ENCODE data around the gene FGF19.
A peak's percentile ranks its signal among the peaks of the same experiment; 100 is the strongest.

FGF19 gene

GRCh38 chr11:69680688-69681087 lies 23.1 kb downstream of the FGF19 start:
- Mint-ChIP-seq H3K27me3 (peaks cover 1% of the 10 kb centered on the region), H3K4me1 (peaks cover 3% of the 10 kb centered on the region), H3K4me3 (no peak overlapping the region), H3K27ac (no peak overlapping the region), H3K36me3 (no peaks in the 10 kb centered on the region), H3K9me3 (no peaks in the 10 kb centered on the region)
- DNase-seq (ENCODE audit: low spot score in 2 of 2): no peak
- no peak for ATAC-seq (ENCODE audit: low read depth)

DNA sequence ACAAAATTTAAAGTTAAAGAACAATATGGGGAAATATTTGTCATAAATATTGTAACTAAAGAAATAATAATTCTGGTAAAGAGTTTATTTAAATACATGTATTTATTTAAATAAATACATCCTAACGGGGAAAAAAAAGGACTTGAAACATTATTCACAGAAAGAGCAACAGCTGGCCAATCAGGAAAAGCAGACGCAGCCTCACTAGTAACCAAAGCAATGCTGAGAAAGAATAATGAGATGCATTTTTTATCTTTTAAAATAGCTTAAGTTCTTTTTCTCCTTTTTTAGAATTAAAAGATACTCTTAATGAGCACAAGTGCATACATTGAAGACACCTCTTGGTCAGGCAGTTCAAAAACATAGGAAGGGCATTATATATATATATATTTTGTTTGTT lies 26.1 kb downstream of the FGF19 start:
- no peak for ATAC-seq (ENCODE audit: low read depth)
- Mint-ChIP-seq H3K27me3 (no peaks in the 10 kb centered on the region), H3K4me1 (peaks cover 7% of the 10 kb centered on the region), H3K4me3 (no peak overlapping the region), H3K27ac (no peak overlapping the region), H3K9me3 (no peaks in the 10 kb centered on the region), H3K36me3 (peaks cover 2% of the 10 kb centered on the region)
- DNase-seq (ENCODE audit: low spot score in 2 of 2): no peak

DNA sequence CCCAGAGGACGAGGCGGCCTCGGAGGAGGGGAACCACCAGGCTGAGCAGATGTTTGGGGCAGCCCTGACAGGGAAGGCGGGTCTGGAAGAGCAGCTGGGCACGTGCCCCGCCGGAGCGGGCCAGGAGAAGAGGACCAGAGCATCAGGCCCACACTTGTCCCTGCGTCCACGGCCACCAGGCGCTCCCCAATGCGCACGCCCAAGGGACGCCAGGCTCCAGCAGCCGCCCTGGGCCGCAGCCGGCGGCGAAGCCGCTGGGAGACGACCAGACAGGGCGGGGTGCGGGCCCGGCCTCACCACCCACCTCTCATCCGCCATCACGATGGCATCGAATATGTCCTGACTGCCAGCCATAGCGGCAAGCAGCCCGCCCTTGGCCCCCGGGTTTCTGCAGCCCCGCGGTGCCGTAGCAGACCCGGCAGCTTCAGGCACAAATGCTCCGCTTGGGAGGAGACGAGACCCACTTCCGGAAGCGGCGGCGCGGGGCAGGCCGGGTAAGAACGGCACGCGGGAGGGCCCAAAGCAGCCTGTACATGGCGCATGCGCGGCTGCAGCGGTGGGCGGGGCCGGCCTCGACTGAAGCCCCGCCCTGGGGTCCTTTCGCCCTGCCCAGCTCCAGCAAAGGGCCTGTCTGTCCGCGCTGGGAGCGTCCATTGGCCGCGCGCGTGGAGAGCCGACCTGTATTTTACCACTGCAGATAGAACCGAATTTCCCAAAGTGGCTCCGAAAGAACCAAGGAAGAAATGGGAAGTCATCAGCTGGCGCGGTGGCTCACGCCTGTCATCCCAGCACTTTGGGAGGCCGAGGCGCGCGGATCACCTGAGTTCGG lies 28.7 kb downstream of the FGF19 start, which contains the start of gene LTO1:
Gene LTO1, minus strand, starts transcription at position 468 of the 829 bp plus-strand sequence. Its CDS starts 114 bp downstream, at position 354.
- H3K27me3 Mint-ChIP-seq: no peaks in the 10 kb centered on the region
- peaks cover 6% of the 10 kb centered on the region for H3K36me3 Mint-ChIP-seq
- peak; percentile 92 for ATAC-seq (ENCODE audit: low read depth)
- H3K9me3 Mint-ChIP-seq: no peaks in the 10 kb centered on the region
- peaks cover 10% of the 10 kb centered on the region for H3K4me1 Mint-ChIP-seq
- peak; percentile 90 to 92 for DNase-seq (ENCODE audit: low spot score in 2 of 2)
- H3K4me3 Mint-ChIP-seq: peak within 1 kb of the TSS; percentile 98
- H3K27ac Mint-ChIP-seq: peak within 1 kb of the TSS; percentile 96

GRCh38 chr11:69674267-69674885 lies 29.4 kb downstream of the FGF19 start:
- Mint-ChIP-seq H3K4me3 (peak overlapping the region; percentile 98), H3K27me3 (no peaks in the 10 kb centered on the region), H3K36me3 (peaks cover 6% of the 10 kb centered on the region), H3K27ac (peak overlapping the region; percentile 96), H3K9me3 (no peaks in the 10 kb centered on the region), H3K4me1 (peaks cover 10% of the 10 kb centered on the region)
- DNase-seq (ENCODE audit: low spot score in 2 of 2): no peak
- no peak for ATAC-seq (ENCODE audit: low read depth)

DNA sequence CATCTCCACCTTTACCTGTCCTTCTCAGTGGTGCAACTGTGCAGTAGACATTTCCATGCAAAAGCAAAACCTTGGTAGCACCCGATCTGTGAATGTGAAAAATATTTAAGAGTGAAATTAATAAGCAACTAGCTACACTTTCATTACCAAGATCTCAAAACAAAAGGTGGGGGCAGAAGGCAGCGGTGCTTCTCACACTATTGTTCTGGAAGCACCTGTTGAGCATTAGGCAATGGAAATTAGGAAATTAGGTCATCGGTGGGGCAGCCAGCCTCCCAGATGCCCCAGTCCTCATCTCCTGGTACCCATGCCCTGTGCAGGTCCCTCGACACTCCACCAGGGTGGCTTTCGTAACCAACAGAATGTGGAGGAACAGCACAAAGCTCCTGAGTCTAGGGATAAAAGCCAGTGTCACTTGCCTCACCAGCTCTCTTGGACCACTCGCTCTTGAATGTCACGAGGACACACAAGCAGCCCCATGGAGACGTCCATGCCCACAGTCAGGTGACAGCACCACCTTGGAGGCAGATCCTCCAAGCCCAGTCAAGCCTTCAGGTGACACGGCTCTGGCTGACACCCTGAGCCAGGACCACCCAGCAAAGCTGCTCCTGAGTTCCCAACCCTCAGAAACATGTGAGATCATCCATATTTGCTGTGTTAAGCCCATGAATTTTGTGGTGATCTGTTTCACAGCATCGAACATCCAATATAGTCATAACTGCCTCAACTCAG lies 31.9 kb downstream of the FGF19 start:
- H3K4me3 Mint-ChIP-seq: no peak overlapping the region
- peaks cover 15% of the 10 kb centered on the region for H3K36me3 Mint-ChIP-seq
- H3K27ac Mint-ChIP-seq: no peak overlapping the region
- no peaks in the 10 kb centered on the region for H3K27me3 Mint-ChIP-seq
- DNase-seq (ENCODE audit: low spot score in 2 of 2) (no peak), ATAC-seq (ENCODE audit: low read depth) (no peak)
- no peaks in the 10 kb centered on the region for H3K9me3 Mint-ChIP-seq
- peaks cover 12% of the 10 kb centered on the region for H3K4me1 Mint-ChIP-seq

DNA sequence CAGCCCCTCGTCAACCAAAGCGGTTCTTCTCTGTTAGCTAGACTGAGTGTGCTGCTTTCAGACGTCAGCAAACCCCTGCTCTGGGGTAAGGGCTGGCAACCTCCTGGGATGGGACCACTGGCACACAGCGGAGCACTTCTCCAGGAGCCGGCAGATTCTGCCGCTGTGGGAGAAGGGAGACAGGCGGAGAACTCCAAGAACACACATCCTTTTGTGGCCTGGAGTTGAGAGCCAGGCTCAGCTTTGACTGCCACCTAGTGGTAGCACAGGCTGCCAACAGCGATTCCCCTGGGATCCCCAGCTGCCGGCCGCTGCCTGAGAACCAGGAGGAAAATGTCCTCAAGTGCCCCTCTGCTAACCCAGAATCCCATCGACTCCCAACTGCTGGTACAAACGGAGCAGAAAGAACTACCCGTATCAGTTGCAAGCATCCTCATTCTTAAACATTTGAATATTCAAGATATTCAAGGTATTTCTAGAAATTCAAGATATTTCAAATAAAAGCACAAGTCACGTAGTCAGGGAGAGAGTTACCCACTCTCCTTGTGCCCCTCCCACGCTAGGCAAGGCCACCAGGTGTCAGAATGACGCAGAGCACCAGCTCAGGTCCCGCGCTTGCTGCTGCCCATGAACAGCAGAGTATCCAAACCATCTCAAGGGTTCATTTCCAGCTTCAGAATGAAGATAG lies 33.5 kb downstream of the FGF19 start:
- no peak overlapping the region for H3K4me3 Mint-ChIP-seq
- H3K27me3 Mint-ChIP-seq: no peaks in the 10 kb centered on the region
- DNase-seq (ENCODE audit: low spot score in 2 of 2) (peak; percentile 70 to 75), ATAC-seq (ENCODE audit: low read depth) (peak; percentile 23)
- H3K4me1 Mint-ChIP-seq: peaks cover 9% of the 10 kb centered on the region
- no peaks in the 10 kb centered on the region for H3K9me3 Mint-ChIP-seq
- peaks cover 15% of the 10 kb centered on the region for H3K36me3 Mint-ChIP-seq
- no peak overlapping the region for H3K27ac Mint-ChIP-seq

- ATAC-seq (ENCODE audit: low read depth): no peak
- H3K27me3 Mint-ChIP-seq: no peaks in the 10 kb centered on the region
- no peaks in the 10 kb centered on the region for H3K9me3 Mint-ChIP-seq
- H3K36me3 Mint-ChIP-seq: peaks cover 17% of the 10 kb centered on the region
- peaks cover 9% of the 10 kb centered on the region for H3K4me1 Mint-ChIP-seq
- no peak overlapping the region for H3K27ac Mint-ChIP-seq
- H3K4me3 Mint-ChIP-seq: no peak overlapping the region
- no peak for DNase-seq (ENCODE audit: low spot score in 2 of 2)
Measured at GRCh38 chr11:69669486-69669885, 34.3 kb downstream of the FGF19 start.

DNA sequence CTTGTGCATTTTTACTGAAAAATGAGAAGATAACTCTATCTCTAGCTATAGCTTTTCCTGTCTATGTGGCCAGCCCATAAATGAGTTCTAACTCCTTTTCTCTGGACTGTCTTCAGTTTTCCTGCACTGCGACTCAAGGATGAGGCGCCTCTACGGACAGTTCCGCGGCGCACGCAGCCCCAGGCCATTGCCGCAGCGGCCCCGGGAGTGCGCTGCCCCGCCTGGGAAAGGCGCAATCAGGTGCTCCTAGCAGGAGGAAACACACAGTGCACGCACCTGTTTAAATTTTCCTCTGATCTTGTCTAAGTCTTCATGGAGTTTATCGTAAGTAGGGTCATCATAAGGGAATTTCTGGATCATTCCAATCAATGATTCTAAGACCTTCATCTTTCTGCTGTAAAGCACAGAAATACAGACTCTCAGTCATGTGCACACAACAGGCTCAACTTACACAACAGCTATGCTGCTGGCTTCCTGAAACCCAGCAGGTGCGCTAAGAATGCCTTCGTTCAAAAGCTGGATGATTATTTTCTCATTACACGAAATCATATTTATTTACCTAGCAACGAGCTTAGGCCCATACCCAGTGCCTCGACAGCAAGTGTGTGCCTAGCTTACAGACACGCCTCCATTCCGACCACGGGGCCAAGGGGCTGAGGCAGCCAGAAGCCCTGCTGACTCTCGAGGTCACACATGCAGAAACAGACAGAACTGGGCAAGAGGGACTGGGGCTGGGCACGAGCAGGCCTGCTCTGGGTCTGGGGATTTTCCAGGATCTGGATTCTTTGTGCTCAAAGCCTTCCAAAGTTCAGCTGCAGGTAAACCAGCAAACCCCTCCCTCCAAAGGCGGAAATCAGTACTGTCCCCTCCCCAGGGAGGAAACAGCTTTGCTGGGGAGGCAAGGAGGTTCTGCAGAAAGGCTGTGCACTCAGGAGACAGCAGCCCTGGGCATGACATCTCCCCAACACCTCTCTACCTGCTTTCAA lies 35.9 kb downstream of the FGF19 start:
- Mint-ChIP-seq H3K9me3 (no peaks in the 10 kb centered on the region), H3K27ac (no peak overlapping the region), H3K36me3 (peaks cover 15% of the 10 kb centered on the region), H3K4me1 (peaks cover 4% of the 10 kb centered on the region), H3K4me3 (no peak overlapping the region), H3K27me3 (no peaks in the 10 kb centered on the region)
- DNase-seq (ENCODE audit: low spot score in 2 of 2) (no peak), ATAC-seq (ENCODE audit: low read depth) (no peak)

DNA sequence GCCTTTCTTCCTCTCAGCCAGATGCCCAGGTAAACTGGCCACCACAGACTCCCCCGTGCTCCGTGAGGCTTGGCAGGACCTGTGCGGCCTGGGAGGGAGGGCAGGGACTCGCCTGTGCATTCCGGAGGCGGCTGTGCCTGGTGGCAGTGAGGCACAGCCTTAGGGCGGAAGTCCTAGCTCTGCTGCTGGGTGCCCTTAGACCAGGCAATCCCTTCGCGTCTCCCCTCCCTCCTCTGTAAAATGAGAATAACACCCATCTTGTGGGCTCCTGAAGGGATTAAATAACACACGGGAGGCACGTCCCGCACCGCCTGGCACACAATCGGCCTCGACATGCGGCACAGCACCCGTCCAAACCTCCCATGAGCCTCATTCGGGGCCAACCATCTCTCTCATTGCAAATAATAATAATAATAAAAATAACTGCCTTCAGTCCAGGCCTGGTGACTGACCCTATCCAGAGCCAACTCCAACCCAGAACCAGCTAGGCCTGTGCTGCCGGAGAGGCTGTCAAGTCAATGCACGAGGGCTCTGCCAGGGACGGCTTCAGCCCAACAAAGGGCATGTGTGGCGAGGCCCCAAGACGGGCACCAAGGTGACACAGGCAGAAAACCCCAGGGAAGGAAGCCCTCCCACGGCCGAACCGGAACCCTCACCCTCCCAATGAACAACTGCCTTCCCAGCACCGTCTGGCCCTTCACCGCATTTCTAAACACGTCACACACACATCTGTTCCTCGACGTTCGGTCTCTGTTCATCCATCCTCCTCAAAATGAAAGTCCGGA lies 36.9 kb downstream of the FGF19 start:
- Mint-ChIP-seq H3K27me3 (no peaks in the 10 kb centered on the region), H3K4me1 (peaks cover 4% of the 10 kb centered on the region), H3K36me3 (peaks cover 15% of the 10 kb centered on the region), H3K4me3 (no peak overlapping the region), H3K9me3 (no peaks in the 10 kb centered on the region), H3K27ac (no peak overlapping the region)
- DNase-seq (ENCODE audit: low spot score in 2 of 2) (no peak), ATAC-seq (ENCODE audit: low read depth) (no peak)

- no peak for ATAC-seq (ENCODE audit: low read depth)
- DNase-seq (ENCODE audit: low spot score in 2 of 2): no peak
- H3K27ac Mint-ChIP-seq: no peak overlapping the region
- peaks cover 12% of the 10 kb centered on the region for H3K36me3 Mint-ChIP-seq
- peaks cover 4% of the 10 kb centered on the region for H3K4me1 Mint-ChIP-seq
- H3K9me3 Mint-ChIP-seq: no peaks in the 10 kb centered on the region
- no peak overlapping the region for H3K4me3 Mint-ChIP-seq
- no peaks in the 10 kb centered on the region for H3K27me3 Mint-ChIP-seq
Measured at GRCh38 chr11:69666261-69666660, 37.6 kb downstream of the FGF19 start.

GRCh38 chr11:69665669-69666068 lies 38.2 kb downstream of the FGF19 start:
- Mint-ChIP-seq H3K4me3 (no peak overlapping the region), H3K27me3 (no peaks in the 10 kb centered on the region), H3K9me3 (no peaks in the 10 kb centered on the region), H3K4me1 (peaks cover 4% of the 10 kb centered on the region), H3K27ac (no peak overlapping the region), H3K36me3 (peaks cover 12% of the 10 kb centered on the region)
- ATAC-seq (ENCODE audit: low read depth): no peak
- DNase-seq (ENCODE audit: low spot score in 2 of 2): no peak

- Mint-ChIP-seq H3K4me3 (no peak overlapping the region), H3K4me1 (peaks cover 2% of the 10 kb centered on the region), H3K27ac (no peak overlapping the region), H3K36me3 (peaks cover 13% of the 10 kb centered on the region), H3K27me3 (no peaks in the 10 kb centered on the region), H3K9me3 (no peaks in the 10 kb centered on the region)
- DNase-seq (ENCODE audit: low spot score in 2 of 2) (no peak), ATAC-seq (ENCODE audit: low read depth) (no peak)
Measured at GRCh38 chr11:69664901-69665300, 38.9 kb downstream of the FGF19 start.

All from memory B cell (primary cell).